ENCODE data around the gene TMEM72.

Gene TMEM72

GRCh38 chr10:44967616-44968015 is 56.5 kb downstream of the TMEM72 start:
- Histone ChIP-seq H3K9me3 (ENCODE audit: insufficient read depth, low read depth, low read length) (no peaks in the 10 kb centered on the region), H3K9me2 (replicated peaks; ENCODE audit: low read depth, low read length) (no peaks in the 10 kb centered on the region), H3K4me2 (ENCODE audit: low read depth, low read length, poor library complexity, severe bottlenecking) (peak overlapping the region; percentile 54), H3F3A (ENCODE audit: low read depth) (no peaks in the 10 kb centered on the region), H3K9ac (ENCODE audit: low read depth, low read length, poor library complexity, severe bottlenecking) (peak overlapping the region; percentile 48), H3K27me3 (ENCODE audit: insufficient read depth, low read length, poor library complexity, severe bottlenecking) (no peaks in the 10 kb centered on the region), H3K4me1 (ENCODE audit: insufficient read depth, low read length, poor library complexity, severe bottlenecking) (peaks cover 57% of the 10 kb centered on the region), H2AFZ (ENCODE audit: low read length) (peak overlapping the region; percentile 20), H4K20me1 (ENCODE audit: insufficient read depth, low read length, poor library complexity, severe bottlenecking) (no peaks in the 10 kb centered on the region), H3K79me2 (ENCODE audit: insufficient read depth, low read length) (no peaks in the 10 kb centered on the region), H3K36me3 (ENCODE audit: insufficient read depth, low read length) (no peaks in the 10 kb centered on the region), H3K4me3 (ENCODE audit: low read length, poor library complexity, severe bottlenecking) (peak overlapping the region; percentile 37)
- TF ChIP-seq EZH2phosphoT487 (IDR thresholded peaks at IDR 0.05; ENCODE audit: borderline replicate concordance): no peak
- TF ChIP-seq CTCF (conservative IDR thresholded peaks at IDR 0.05; ENCODE audit: low read length): no peak

GRCh38 chr10:44968091-44968490 is 57.0 kb downstream of the TMEM72 start:
- TF ChIP-seq EZH2phosphoT487 (IDR thresholded peaks at IDR 0.05; ENCODE audit: borderline replicate concordance): no peak
- no peak for TF ChIP-seq CTCF (conservative IDR thresholded peaks at IDR 0.05; ENCODE audit: low read length)
- Histone ChIP-seq H3K4me1 (ENCODE audit: insufficient read depth, low read length, poor library complexity, severe bottlenecking) (peaks cover 56% of the 10 kb centered on the region), H3F3A (ENCODE audit: low read depth) (no peaks in the 10 kb centered on the region), H3K27me3 (ENCODE audit: insufficient read depth, low read length, poor library complexity, severe bottlenecking) (no peaks in the 10 kb centered on the region), H2AFZ (ENCODE audit: low read length) (peak overlapping the region; percentile 20), H3K4me2 (ENCODE audit: low read depth, low read length, poor library complexity, severe bottlenecking) (peak overlapping the region; percentile 54), H3K9me3 (ENCODE audit: insufficient read depth, low read depth, low read length) (no peaks in the 10 kb centered on the region), H4K20me1 (ENCODE audit: insufficient read depth, low read length, poor library complexity, severe bottlenecking) (no peaks in the 10 kb centered on the region), H3K79me2 (ENCODE audit: insufficient read depth, low read length) (no peaks in the 10 kb centered on the region), H3K36me3 (ENCODE audit: insufficient read depth, low read length) (no peaks in the 10 kb centered on the region), H3K9ac (ENCODE audit: low read depth, low read length, poor library complexity, severe bottlenecking) (peak overlapping the region; percentile 48), H3K4me3 (ENCODE audit: low read length, poor library complexity, severe bottlenecking) (peak overlapping the region; percentile 37), H3K9me2 (replicated peaks; ENCODE audit: low read depth, low read length) (no peaks in the 10 kb centered on the region)

GRCh38 chr10:44968500-44969400 is 57.6 kb downstream of the TMEM72 start:
- H3K79me2 ChIP-seq (ENCODE audit: insufficient read depth, low read length): no peaks in the 10 kb centered on the region
- no peaks in the 10 kb centered on the region for H3K27me3 ChIP-seq (ENCODE audit: insufficient read depth, low read length, poor library complexity, severe bottlenecking)
- no peak for TF ChIP-seq EZH2phosphoT487 (IDR thresholded peaks at IDR 0.05; ENCODE audit: borderline replicate concordance)
- no peak for TF ChIP-seq CTCF (conservative IDR thresholded peaks at IDR 0.05; ENCODE audit: low read length)
- no peak overlapping the region for H2AFZ ChIP-seq (ENCODE audit: low read length)
- no peaks in the 10 kb centered on the region for H4K20me1 ChIP-seq (ENCODE audit: insufficient read depth, low read length, poor library complexity, severe bottlenecking)
- H3K4me1 ChIP-seq (ENCODE audit: insufficient read depth, low read length, poor library complexity, severe bottlenecking): peaks cover 55% of the 10 kb centered on the region
- peak overlapping the region; percentile 54 for H3K4me2 ChIP-seq (ENCODE audit: low read depth, low read length, poor library complexity, severe bottlenecking)
- H3K4me3 ChIP-seq (ENCODE audit: low read length, poor library complexity, severe bottlenecking): peak overlapping the region; percentile 37
- no peaks in the 10 kb centered on the region for H3K36me3 ChIP-seq (ENCODE audit: insufficient read depth, low read length)
- no peaks in the 10 kb centered on the region for H3K9me3 ChIP-seq (ENCODE audit: insufficient read depth, low read depth, low read length)
- H3K9me2 ChIP-seq (replicated peaks; ENCODE audit: low read depth, low read length): no peaks in the 10 kb centered on the region
- peak overlapping the region; percentile 48 for H3K9ac ChIP-seq (ENCODE audit: low read depth, low read length, poor library complexity, severe bottlenecking)
- H3F3A ChIP-seq (ENCODE audit: low read depth): no peaks in the 10 kb centered on the region
